ENCODE results near the gene TEAD2. TPM values are rescaled to one million over a fixed set of nuclear protein-coding genes. Genes with fewer than 3 reads are reported as not detected.

TEAD2 gene
- total RNA-seq, 1 experiment from 2014 or later: 56.2 TPM

- Histone ChIP-seq H3K4me2 (ENCODE audit: low read length) (no peak overlapping the region), H3K4me3 (ENCODE audit: low read length) (no peak overlapping the region), H3K27ac (ENCODE audit: low read length) (no peak overlapping the region), H3K9me3 (ENCODE audit: low read length) (no peaks in the 10 kb centered on the region), H3K4me1 (ENCODE audit: insufficient read depth, low read length) (no peaks in the 10 kb centered on the region), H3K9me2 (replicated peaks; ENCODE audit: low read length) (no peaks in the 10 kb centered on the region), H4K20me1 (ENCODE audit: low read length) (no peaks in the 10 kb centered on the region), H2AFZ (ENCODE audit: low read length) (no peak overlapping the region), H3K36me3 (ENCODE audit: low read depth, low read length) (peaks cover 12% of the 10 kb centered on the region), H3K79me2 (ENCODE audit: low read length) (peaks cover 6% of the 10 kb centered on the region; the same call in 1 of the 2 replicates), H3K9ac (ENCODE audit: low read length) (no peak overlapping the region), H3F3A (ENCODE audit: low read length, unreplicated experiment) (no peaks in the 10 kb centered on the region), H3K27me3 (ENCODE audit: low read length) (no peaks in the 10 kb centered on the region)
- no peak for DNase-seq
- TF ChIP-seq EZH2 (IDR thresholded peaks at IDR 0.05; ENCODE audit: low read length, unreplicated experiment): no peak
- TF ChIP-seq EZH2phosphoT487 (IDR thresholded peaks at IDR 0.05; ENCODE audit: borderline replicate concordance, low read length): no peak
- TF ChIP-seq, protein P1, sequence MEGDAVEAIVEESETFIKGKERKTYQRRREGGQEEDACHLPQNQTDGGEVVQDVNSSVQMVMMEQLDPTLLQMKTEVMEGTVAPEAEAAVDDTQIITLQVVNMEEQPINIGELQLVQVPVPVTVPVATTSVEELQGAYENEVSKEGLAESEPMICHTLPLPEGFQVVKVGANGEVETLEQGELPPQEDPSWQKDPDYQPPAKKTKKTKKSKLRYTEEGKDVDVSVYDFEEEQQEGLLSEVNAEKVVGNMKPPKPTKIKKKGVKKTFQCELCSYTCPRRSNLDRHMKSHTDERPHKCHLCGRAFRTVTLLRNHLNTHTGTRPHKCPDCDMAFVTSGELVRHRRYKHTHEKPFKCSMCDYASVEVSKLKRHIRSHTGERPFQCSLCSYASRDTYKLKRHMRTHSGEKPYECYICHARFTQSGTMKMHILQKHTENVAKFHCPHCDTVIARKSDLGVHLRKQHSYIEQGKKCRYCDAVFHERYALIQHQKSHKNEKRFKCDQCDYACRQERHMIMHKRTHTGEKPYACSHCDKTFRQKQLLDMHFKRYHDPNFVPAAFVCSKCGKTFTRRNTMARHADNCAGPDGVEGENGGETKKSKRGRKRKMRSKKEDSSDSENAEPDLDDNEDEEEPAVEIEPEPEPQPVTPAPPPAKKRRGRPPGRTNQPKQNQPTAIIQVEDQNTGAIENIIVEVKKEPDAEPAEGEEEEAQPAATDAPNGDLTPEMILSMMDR (conservative IDR thresholded peaks at IDR 0.05; ENCODE audit: low read depth, low read length): no peak
- no TSS peak for BruUV-seq (replicated peaks)
- ChIA-PET POLR2A (ENCODE audit: unreplicated experiment) (no interaction called here), CTCF (no interaction called here)
- intact Hi-C loops (cut with micrococcal nuclease): no loop called here
- ATAC-seq: no peak
Observed at GRCh38 chr19:49357186-49357585, 5.0 kb downstream of the TEAD2 start.

DNA sequence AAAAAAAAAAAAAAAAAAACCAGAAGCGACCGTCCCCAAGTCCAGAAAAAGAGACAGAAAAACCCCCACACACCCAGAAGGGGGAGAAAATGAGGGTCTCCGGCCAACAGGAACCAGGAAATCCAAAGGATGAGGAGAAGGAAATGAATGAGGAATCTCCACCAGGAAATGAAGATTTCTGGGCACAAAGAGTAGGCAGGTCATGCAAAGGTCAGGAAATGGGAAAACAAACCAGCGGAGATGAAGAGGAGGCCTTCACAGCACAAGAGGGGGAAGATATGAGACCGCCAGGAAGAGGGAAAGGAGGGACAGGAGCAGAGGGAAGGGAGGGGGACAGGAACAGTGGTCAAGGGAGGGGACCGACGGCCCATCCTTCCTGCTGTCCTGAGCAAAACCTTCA lies 5.8 kb downstream of the TEAD2 start:
- no peaks in the 10 kb centered on the region; the same call in 1 of the 2 replicates for H3K79me2 ChIP-seq (ENCODE audit: low read length)
- no peak overlapping the region for H3K27ac ChIP-seq (ENCODE audit: low read length)
- no peak overlapping the region for H3K4me3 ChIP-seq (ENCODE audit: low read length)
- H3K9me3 ChIP-seq (ENCODE audit: low read length): no peaks in the 10 kb centered on the region
- H3F3A ChIP-seq (ENCODE audit: low read length, unreplicated experiment): no peaks in the 10 kb centered on the region
- ChIA-PET POLR2A (ENCODE audit: unreplicated experiment) (no interaction called here), CTCF (no interaction called here)
- H3K9me2 ChIP-seq (replicated peaks; ENCODE audit: low read length): no peaks in the 10 kb centered on the region
- no peak overlapping the region for H3K4me2 ChIP-seq (ENCODE audit: low read length)
- no peaks in the 10 kb centered on the region for H4K20me1 ChIP-seq (ENCODE audit: low read length)
- H3K9ac ChIP-seq (ENCODE audit: low read length): no peak overlapping the region
- BruUV-seq (replicated peaks): no TSS peak
- no peaks in the 10 kb centered on the region for H3K4me1 ChIP-seq (ENCODE audit: insufficient read depth, low read length)
- intact Hi-C loops (cut with micrococcal nuclease): no loop called here
- no peak for ATAC-seq
- TF ChIP-seq EZH2phosphoT487 (IDR thresholded peaks at IDR 0.05; ENCODE audit: borderline replicate concordance, low read length) (no peak), EZH2 (IDR thresholded peaks at IDR 0.05; ENCODE audit: low read length, unreplicated experiment) (no peak)
- TF ChIP-seq, protein P1 (conservative IDR thresholded peaks at IDR 0.05; ENCODE audit: low read depth, low read length): no peak
- H3K36me3 ChIP-seq (ENCODE audit: low read depth, low read length): peaks cover 14% of the 10 kb centered on the region
- H2AFZ ChIP-seq (ENCODE audit: low read length): no peak overlapping the region
- no peak for DNase-seq
- H3K27me3 ChIP-seq (ENCODE audit: low read length): no peaks in the 10 kb centered on the region

- intact Hi-C loops (cut with micrococcal nuclease): no loop called here
- DNase-seq (no peak), ATAC-seq (no peak)
- Histone ChIP-seq H3F3A (ENCODE audit: low read length, unreplicated experiment) (no peaks in the 10 kb centered on the region), H2AFZ (ENCODE audit: low read length) (no peak overlapping the region), H3K4me2 (ENCODE audit: low read length) (no peak overlapping the region), H3K9me3 (ENCODE audit: low read length) (no peaks in the 10 kb centered on the region), H3K36me3 (ENCODE audit: low read depth, low read length) (peaks cover 18% of the 10 kb centered on the region), H3K4me3 (ENCODE audit: low read length) (no peak overlapping the region), H3K9me2 (replicated peaks; ENCODE audit: low read length) (no peaks in the 10 kb centered on the region), H3K4me1 (ENCODE audit: insufficient read depth, low read length) (no peaks in the 10 kb centered on the region), H4K20me1 (ENCODE audit: low read length) (no peaks in the 10 kb centered on the region), H3K27ac (ENCODE audit: low read length) (no peak overlapping the region), H3K27me3 (ENCODE audit: low read length) (no peaks in the 10 kb centered on the region), H3K9ac (ENCODE audit: low read length) (no peak overlapping the region), H3K79me2 (ENCODE audit: low read length) (no peaks in the 10 kb centered on the region; the same call in 1 of the 2 replicates)
- no TSS peak for BruUV-seq (replicated peaks)
- CTCF ChIA-PET: no interaction called here
- TF ChIP-seq, protein P1 (conservative IDR thresholded peaks at IDR 0.05; ENCODE audit: low read depth, low read length): no peak
- TF ChIP-seq EZH2phosphoT487 (IDR thresholded peaks at IDR 0.05; ENCODE audit: borderline replicate concordance, low read length) (no peak), EZH2 (IDR thresholded peaks at IDR 0.05; ENCODE audit: low read length, unreplicated experiment) (no peak)
- POLR2A ChIA-PET (ENCODE audit: unreplicated experiment): no interaction called here
Observed at GRCh38 chr19:49355909-49356353, 6.3 kb downstream of the TEAD2 start.
